Raji (cell line): Measurements from ENCODE around the gene THSD4.

Experiments used
- POLR2A ChIP-seq: IDR thresholded peaks from 2 replicates; pipeline ENCODE4 v1.6.1; 2011; ENCODE audit warnings: low read depth, low read length, control low read depth; ENCODE audit not compliant: insufficient read depth

The THSD4 gene

GRCh38 chr15:71736286-71736947 lies 621.1 kb downstream of the THSD4 start:
- TF ChIP-seq POLR2A = no peak

- no peak for TF ChIP-seq POLR2A
Observed at GRCh38 chr15:71737761-71738160, 622.5 kb downstream of the THSD4 start.

- no peak for TF ChIP-seq POLR2A
Observed at GRCh38 chr15:71739355-71739754, 624.1 kb downstream of the THSD4 start.

- TF ChIP-seq POLR2A = no peak
Observed at GRCh38 chr15:71742964-71743363, 627.7 kb downstream of the THSD4 start.

- no peak for TF ChIP-seq POLR2A
Observed at GRCh38 chr15:71743861-71744382, 628.7 kb downstream of the THSD4 start.

GRCh38 chr15:71746719-71747118 lies 631.4 kb downstream of the THSD4 start:
- no peak for TF ChIP-seq POLR2A

- no peak for TF ChIP-seq POLR2A
Observed at GRCh38 chr15:71747128-71748083, 632.1 kb downstream of the THSD4 start.

- TF ChIP-seq POLR2A = no peak
Observed at GRCh38 chr15:71748293-71748718, 633.0 kb downstream of the THSD4 start.

GRCh38 chr15:71749500-71749899 lies 634.2 kb downstream of the THSD4 start:
- TF ChIP-seq POLR2A = no peak

- TF ChIP-seq POLR2A = no peak
Observed at GRCh38 chr15:71752128-71752527, 636.9 kb downstream of the THSD4 start.

- no peak for TF ChIP-seq POLR2A
Observed at GRCh38 chr15:71752604-71753289, 637.5 kb downstream of the THSD4 start.

GRCh38 chr15:71753346-71753745 lies 638.1 kb downstream of the THSD4 start:
- no peak for TF ChIP-seq POLR2A

GRCh38 chr15:71754660-71755059 lies 639.4 kb downstream of the THSD4 start:
- TF ChIP-seq POLR2A = no peak

GRCh38 chr15:71755092-71755970 lies 640.1 kb downstream of the THSD4 start:
- no peak for TF ChIP-seq POLR2A

GRCh38 chr15:71756599-71757352 lies 641.5 kb downstream of the THSD4 start:
- TF ChIP-seq POLR2A = no peak
